ENCODE results near the gene DCUN1D4.

- TF ChIP-seq CTCF (IDR thresholded peaks at IDR 0.05) (no peak), POLR2A (IDR thresholded peaks at IDR 0.05) (no peak)
These were observed 7.3 kb downstream of the DCUN1D4 start for GRCh38 chr4:51850294-51850693.
